HG03159 (cell line): ENCODE measurements around the gene HLA-F.

Experiments used
- ATAC-seq: cut with Tn5 transposase; IDR thresholded peaks from one replicate; pipeline ENCODE4 v1.9.1; 2021; ENCODE audit warnings: mild to moderate bottlenecking, moderate library complexity; ENCODE audit not compliant: unreplicated experiment

The HLA-F gene

DNA sequence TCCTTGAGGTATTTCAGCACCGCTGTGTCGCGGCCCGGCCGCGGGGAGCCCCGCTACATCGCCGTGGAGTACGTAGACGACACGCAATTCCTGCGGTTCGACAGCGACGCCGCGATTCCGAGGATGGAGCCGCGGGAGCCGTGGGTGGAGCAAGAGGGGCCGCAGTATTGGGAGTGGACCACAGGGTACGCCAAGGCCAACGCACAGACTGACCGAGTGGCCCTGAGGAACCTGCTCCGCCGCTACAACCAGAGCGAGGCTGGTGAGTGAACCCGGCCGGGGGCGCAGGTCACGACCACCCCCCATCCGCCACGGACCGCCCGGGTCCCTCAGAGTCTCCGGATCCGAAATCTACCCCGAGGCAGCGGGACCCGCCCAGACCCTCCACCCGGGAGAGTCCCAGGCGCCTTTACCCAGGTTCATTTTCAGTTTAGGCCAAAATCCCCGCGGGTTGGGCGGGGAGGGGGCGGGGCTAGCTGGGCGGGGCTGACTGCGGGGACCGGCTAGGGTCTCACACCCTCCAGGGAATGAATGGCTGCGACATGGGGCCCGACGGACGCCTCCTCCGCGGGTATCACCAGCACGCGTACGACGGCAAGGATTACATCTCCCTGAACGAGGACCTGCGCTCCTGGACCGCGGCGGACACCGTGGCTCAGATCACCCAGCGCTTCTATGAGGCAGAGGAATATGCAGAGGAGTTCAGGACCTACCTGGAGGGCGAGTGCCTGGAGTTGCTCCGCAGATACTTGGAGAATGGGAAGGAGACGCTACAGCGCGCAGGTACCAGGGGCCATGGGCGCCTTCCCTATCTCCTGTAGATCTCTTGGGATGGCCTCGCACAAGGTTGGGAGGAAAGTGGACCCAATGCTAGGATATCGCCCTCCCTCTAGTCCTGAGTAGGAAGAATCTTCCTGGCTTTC, 693 bp downstream of the HLA-F start:
- peak; percentile 37 for ATAC-seq

DNA sequence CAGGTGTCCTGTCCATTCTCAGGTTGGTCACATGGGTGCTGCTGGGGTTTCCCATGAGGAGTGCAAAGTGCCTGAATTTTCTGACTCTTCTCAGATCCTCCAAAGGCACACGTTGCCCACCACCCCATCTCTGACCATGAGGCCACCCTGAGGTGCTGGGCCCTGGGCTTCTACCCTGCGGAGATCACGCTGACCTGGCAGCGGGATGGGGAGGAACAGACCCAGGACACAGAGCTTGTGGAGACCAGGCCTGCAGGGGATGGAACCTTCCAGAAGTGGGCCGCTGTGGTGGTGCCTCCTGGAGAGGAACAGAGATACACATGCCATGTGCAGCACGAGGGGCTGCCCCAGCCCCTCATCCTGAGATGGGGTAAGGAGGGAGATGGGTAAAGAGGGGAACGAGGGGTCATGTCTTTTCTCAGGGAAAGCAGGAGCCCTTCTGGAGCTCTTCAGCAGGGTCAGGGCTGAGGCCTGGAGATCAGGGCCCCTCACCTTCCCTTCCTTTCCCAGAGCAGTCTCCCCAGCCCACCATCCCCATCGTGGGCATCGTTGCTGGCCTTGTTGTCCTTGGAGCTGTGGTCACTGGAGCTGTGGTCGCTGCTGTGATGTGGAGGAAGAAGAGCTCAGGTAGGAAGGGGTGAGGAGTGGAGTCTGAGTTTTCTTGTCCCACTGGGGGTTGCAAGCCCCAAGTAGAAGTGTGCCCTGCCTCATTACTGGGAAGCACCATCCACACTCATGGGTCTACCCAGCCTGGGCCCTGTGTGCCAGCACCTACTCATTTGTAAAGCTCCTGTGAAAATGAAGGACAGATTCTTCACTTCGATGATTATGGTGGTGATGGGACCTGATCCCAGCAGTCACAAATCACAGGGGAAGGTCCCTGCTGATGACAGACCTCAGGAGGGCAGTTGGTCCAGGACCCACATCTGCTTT, 2.0 kb downstream of the HLA-F start:
- ATAC-seq, result no peak

DNA sequence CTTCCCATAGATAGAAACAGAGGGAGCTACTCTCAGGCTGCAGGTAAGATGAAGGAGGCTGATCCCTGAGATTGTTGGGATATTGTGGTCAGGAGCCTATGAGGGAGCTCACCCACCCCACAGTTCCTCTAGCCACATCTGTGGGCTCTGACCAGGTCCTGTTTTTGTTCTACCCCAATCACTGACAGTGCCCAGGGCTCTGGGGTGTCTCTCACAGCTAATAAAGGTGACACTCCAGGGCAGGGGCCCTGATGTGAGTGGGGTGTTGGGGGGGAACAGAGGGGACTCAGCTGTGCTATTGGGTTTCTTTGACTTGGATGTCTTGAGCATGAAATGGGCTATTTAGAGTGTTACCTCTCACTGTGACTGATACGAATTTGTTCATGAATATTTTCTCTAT, 2.8 kb downstream of the HLA-F start:
- ATAC-seq, result no peak

DNA sequence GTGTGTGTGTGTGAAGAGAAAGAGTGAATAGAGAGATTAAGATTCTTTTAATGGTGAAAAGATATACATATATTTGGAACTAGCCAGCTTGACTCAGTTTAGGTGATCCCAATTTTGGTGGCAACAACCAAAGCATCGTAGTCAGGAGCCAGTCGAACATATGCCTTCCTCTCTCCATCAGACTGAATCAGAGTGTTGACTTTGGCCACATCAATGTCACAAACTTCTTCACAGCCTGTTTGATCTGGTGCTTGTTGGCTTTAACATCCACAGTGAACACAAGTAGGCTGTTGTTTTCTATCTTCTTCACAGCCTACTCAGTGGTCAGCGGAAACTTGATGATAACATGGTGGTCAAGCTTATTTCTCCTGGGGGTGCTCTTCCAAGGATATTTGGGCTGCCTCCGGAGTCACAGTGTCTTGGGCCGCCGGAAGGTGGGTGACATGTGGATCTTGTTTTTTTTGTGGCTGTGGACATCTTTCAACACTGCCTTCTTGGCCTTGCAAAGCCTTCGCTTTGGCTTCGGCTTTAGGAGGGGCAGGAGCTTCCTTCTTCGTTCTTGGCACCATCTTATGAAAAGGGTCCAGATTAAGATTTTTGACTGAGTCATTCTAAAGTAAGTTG, 3.4 kb downstream of the HLA-F start:
- no peak for ATAC-seq

DNA sequence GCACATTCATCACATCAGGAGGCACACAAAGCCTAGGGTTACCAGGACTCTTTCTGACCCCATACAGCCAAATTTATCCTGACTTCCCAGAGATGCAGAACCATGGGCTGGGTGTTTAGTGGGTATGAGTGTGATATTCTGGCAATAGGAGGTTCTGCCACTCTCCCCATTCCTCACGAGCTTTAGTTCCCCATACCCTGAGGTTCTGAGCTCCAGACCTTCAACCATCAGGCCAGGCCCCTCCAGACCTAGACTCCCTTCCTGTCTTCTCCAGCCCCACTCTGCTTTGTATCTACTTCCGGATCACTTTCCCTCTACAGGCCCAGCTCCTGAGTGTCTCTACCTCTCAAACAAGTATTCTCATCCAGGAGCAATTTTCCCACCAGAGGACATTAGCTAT, 4.4 kb downstream of the HLA-F start:
- no peak for ATAC-seq

- ATAC-seq, result no peak
These were observed 5.1 kb downstream of the HLA-F start for GRCh38 chr6:29728173-29728874.

DNA sequence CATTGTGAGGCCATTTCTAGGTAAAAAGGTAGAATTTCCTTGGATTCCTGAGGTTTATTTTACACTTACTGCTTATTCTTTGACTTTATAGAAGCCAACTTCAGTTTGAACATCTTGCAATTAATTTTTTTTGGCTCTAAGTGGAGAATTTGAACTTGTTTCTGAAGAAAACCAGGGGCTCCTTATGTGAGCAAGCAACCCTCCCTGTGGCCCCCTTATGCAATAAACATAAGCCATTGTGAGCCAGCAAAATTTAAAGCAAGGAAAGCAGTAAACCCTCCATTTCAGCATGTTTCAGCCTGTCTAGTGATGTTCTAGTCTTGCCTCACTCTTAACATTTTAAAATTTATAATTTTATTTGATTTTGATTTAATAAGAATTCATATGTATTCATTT, 5.6 kb downstream of the HLA-F start:
- ATAC-seq, result no peak

DNA sequence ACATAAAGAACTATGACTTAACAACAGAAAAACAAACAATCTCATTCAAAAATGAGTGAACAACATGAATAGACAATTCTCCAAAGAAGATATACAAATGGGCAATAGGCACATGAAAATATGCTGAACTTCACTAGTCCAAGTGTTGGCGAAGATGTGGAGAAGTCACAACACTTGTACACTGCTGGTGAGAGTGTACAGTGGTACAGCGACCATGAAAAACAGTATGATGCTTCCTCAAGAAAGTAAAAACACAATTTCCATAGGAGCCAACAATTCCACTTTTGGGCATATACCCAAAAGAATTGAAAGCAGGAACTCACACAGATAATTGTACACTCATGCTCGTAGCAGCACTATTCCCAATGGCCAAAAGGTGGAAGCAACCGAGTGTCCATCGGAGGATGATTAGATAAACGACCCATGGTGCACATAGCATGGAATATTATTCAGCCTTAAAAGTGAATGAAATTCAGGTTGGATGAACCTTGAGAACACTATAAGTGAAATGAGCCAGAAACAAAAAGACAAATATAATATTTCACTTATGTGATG, 6.6 kb downstream of the HLA-F start:
- ATAC-seq, result no peak

DNA sequence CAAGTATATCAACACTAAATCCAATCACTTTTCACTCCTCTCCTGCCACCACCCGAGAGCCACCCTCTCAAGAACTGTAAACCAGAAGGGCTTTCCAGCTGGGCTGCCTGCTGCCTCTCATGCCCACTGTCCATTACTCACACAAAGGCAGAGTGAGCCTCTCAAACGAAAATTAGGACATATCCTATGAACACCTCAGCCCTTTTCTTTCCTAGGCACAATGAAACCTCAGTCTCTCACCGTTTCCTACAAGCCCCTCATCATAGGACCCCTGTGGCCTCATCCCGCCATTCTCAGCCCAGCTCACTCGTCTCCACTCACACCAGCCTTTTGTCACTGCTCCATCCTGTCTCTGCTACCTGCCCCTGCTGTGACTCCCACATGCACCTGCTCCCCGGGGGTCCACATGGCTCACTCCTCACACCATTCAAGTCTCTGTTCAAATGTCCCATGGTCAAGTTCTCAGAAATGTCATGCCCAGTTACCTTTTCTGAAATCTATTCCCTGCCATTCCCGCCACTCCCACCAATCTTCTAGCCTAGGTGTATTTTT, 7.4 kb downstream of the HLA-F start:
- ATAC-seq, result no peak

DNA sequence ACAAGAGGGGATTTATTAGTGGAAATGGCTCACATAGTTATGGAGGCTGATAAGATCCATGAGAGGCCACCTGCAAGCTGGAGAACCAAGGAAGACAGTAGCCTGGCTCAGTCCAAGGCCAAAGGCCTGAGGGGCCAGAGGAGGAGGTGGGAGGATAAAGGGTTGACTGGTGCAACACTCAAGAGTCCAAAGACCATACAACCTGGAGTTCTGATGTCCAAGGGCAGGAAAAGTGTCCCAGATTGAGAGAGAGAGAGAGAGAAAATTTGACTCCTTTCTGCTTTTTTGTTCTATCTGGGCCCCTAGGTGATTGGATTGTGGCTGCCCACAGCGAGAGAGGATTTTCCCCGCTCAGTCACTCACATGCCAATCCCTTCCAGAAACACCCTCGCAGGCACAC, 8.0 kb downstream of the HLA-F start:
- ATAC-seq, result no peak

DNA sequence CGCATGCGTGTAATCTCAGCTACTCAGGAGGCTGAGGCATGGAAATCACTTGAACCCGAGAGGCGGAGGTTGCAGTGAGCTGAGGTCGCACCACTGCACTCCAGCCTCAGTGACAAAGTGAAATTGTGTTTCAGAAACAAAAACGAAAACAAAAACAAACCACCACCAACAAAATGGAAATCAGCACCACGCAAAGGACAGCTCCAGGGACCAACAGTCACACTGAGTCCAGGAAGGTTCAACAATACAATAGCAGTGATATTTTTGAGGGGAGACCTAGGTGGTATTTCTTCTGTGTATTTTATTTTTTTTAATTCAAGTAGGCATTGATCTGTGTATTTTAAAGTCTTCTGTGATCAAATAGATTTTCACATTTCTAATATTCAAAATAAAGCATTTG, 9.8 kb downstream of the HLA-F start:
- no peak for ATAC-seq

- no peak for ATAC-seq
These were observed 11.1 kb downstream of the HLA-F start for GRCh38 chr6:29734046-29735018.

- no peak for ATAC-seq
These were observed 13.3 kb downstream of the HLA-F start for GRCh38 chr6:29736563-29736962.

DNA sequence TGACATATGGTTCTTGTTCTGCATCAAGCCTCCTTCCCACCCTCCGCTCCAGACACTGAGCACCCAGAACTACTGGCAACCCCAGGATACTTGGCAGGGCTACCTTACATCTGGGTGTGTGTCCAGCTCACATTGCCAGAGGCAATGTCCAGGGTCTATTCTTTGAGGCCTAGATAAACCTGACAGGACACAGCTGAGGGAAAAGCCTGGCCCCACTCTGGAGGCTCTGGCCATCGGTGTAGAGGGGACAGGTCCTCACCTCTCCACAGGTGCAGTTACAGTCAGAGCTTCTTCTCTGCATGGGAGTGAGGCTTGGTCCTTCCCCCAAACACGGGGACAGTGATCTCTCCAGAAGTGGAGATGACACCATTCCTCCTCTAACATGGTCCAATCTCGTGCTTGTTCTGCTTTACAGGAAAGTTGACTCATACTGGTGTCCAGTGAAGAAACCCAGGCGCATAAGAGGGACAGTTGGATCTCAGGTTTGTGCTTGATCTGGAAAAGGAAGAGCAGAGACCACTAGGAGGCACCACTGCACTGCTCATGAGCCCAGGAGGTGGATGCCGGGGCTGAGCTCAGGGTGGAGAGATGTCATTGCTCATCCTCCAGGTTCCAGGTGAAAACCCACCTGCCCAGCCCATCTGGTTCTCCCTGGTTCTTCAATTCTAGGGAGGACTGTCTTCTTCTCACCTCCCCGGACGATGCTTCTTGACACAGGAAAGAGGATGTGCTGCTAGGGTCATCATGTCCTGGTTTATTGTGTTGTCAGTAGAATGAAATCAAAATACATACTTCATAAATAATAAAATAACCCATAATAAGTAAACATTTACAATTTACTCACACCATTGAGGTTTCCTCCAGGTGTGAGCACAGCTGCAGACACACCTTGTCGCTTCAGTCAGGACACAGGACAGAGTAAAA, 14.7 kb downstream of the HLA-F start:
- no peak for ATAC-seq

- no peak for ATAC-seq
These were observed 16.1 kb downstream of the HLA-F start for GRCh38 chr6:29739136-29739881.

GRCh38 chr6:29739882-29740261, 16.6 kb downstream of the HLA-F start:
- ATAC-seq, result no peak

GRCh38 chr6:29741592-29741991, 18.4 kb downstream of the HLA-F start:
- no peak for ATAC-seq
